ENCODE measurements around the gene LENEP. TPM values are rescaled to one million over a fixed set of nuclear protein-coding genes. Genes with fewer than 3 reads are reported as not detected.

The LENEP gene
- total RNA-seq, 3 donors from 2014 or later (not counting 1 experiment from before 2014, with no cell fraction given): not detected

- Mint-ChIP-seq H3K4me1 (peaks cover 31 to 75% of the 10 kb centered on the region in 2 donors), H3K27me3 (ENCODE audit: low read depth in 2 of 2) (no peaks in the 10 kb centered on the region), H3K27ac (peak overlapping the region; percentile 89 to 92), H3K9me3 (no peaks in the 10 kb centered on the region), H3K4me3 (peak overlapping the region; percentile 95), H3K36me3 (no peaks in the 10 kb centered on the region)
- H3K9me3 ChIP-seq (ENCODE audit: control insufficient read depth, insufficient read depth, low read length): no peaks in the 10 kb centered on the region
- DNase-seq (peak in 1 of 2 donors; percentile 46), ATAC-seq (no peak)
- no peak for TF ChIP-seq CTCF (IDR thresholded peaks at IDR 0.05)
- H3K27ac ChIP-seq (ENCODE audit: low read length): peak overlapping the region; percentile 76
- intact Hi-C loops (cut with micrococcal nuclease): loop anchor here (5.0 kb wide), 2 partner anchors 59 to 446 kb away; partner anchors contain the start of genes EFNA4 and UBE2Q1
- peaks cover 87% of the 10 kb centered on the region for H3K4me1 ChIP-seq (ENCODE audit: control insufficient read depth, insufficient read depth, low read length)
- peak overlapping the region; percentile 95 for H3K4me3 ChIP-seq (ENCODE audit: low read length)
- no peaks in the 10 kb centered on the region for H3K36me3 ChIP-seq (ENCODE audit: control insufficient read depth, insufficient read depth, low read length)
- H3K27me3 ChIP-seq (ENCODE audit: control insufficient read depth, insufficient read depth, low read length): no peaks in the 10 kb centered on the region
- WGBS (ENCODE audit: insufficient coverage): 0% methylated on average over 29 of the region's 37 CpGs
Measured at GRCh38 chr1:155003227-155003765, 9.9 kb downstream of the LENEP start.

- H3K27me3 Mint-ChIP-seq (ENCODE audit: low read depth in 2 of 2): no peaks in the 10 kb centered on the region
- no peak for TF ChIP-seq CTCF (IDR thresholded peaks at IDR 0.05)
- H3K9me3 ChIP-seq (ENCODE audit: control insufficient read depth, insufficient read depth, low read length): no peaks in the 10 kb centered on the region
- no peaks in the 10 kb centered on the region for H3K9me3 Mint-ChIP-seq
- ATAC-seq (no peak), DNase-seq (peak in 1 of 2 donors; percentile 30)
- no peaks in the 10 kb centered on the region for H3K36me3 ChIP-seq (ENCODE audit: control insufficient read depth, insufficient read depth, low read length)
- H3K27me3 ChIP-seq (ENCODE audit: control insufficient read depth, insufficient read depth, low read length): no peaks in the 10 kb centered on the region
- no peaks in the 10 kb centered on the region for H3K36me3 Mint-ChIP-seq
- peak overlapping the region; percentile 95 for H3K4me3 Mint-ChIP-seq
- H3K4me3 ChIP-seq (ENCODE audit: low read length): peak overlapping the region; percentile 95
- intact Hi-C loops (cut with micrococcal nuclease): loop anchor here (5.0 kb wide), 2 partner anchors 58 to 447 kb away; partner anchors contain the start of genes EFNA4 and UBE2Q1
- peak overlapping the region; percentile 76 for H3K27ac ChIP-seq (ENCODE audit: low read length)
- H3K27ac Mint-ChIP-seq: peak overlapping the region; percentile 89 to 92
- 5% methylated on average over 27 of the region's 34 CpGs for WGBS (ENCODE audit: insufficient coverage)
- peaks cover 86% of the 10 kb centered on the region for H3K4me1 ChIP-seq (ENCODE audit: control insufficient read depth, insufficient read depth, low read length)
- H3K4me1 Mint-ChIP-seq: peaks cover 29 to 78% of the 10 kb centered on the region in 2 donors
Measured at GRCh38 chr1:155003766-155004351, 10.5 kb downstream of the LENEP start.

GRCh38 chr1:155004352-155005075 lies 11.1 kb downstream of the LENEP start:
- Histone ChIP-seq H3K27me3 (ENCODE audit: control insufficient read depth, insufficient read depth, low read length) (no peaks in the 10 kb centered on the region), H3K27ac (ENCODE audit: low read length) (peak overlapping the region; percentile 76), H3K4me3 (ENCODE audit: low read length) (peak overlapping the region; percentile 95), H3K36me3 (ENCODE audit: control insufficient read depth, insufficient read depth, low read length) (no peaks in the 10 kb centered on the region), H3K4me1 (ENCODE audit: control insufficient read depth, insufficient read depth, low read length) (peaks cover 84% of the 10 kb centered on the region), H3K9me3 (ENCODE audit: control insufficient read depth, insufficient read depth, low read length) (no peaks in the 10 kb centered on the region)
- 65% methylated on average over 4 of the region's 5 CpGs for WGBS (ENCODE audit: insufficient coverage)
- Mint-ChIP-seq H3K4me3 (peak overlapping the region; percentile 95), H3K27ac (peak overlapping the region; percentile 89 to 92), H3K4me1 (peaks cover 26 to 78% of the 10 kb centered on the region in 2 donors), H3K36me3 (no peaks in the 10 kb centered on the region), H3K9me3 (no peaks in the 10 kb centered on the region), H3K27me3 (ENCODE audit: low read depth in 2 of 2) (no peaks in the 10 kb centered on the region)
- DNase-seq (peak in 1 of 2 donors; percentile 26), ATAC-seq (no peak)
- TF ChIP-seq CTCF (IDR thresholded peaks at IDR 0.05): no peak
- intact Hi-C loops (cut with micrococcal nuclease): loop anchor here (5.0 kb wide), 2 partner anchors 58 to 447 kb away; partner anchors contain the start of genes EFNA4 and UBE2Q1

Data from natural killer cell (primary cell).